HepG2 (cell line): ENCODE data around the gene HABP2. TPM values are rescaled to one million over a fixed set of nuclear protein-coding genes. Genes with fewer than 3 reads are reported as not detected.
A peak's percentile ranks its signal among the peaks of the same experiment; 100 is the strongest.

ENCODE experiments used
- ATAC-seq: fragments of 200-7000 bp; cut with Tn5 transposase; 3 replicates; pipeline ENCODE4 v1.9.1; 2020; ENCODE audit warnings: mild to moderate bottlenecking, moderate library complexity
- BruUV-seq: library from RNA; stranded (reverse); fragments of 400-500 nt; replicated peaks from 2 replicates; lab custom pipeline; 2021; lab: Mats Ljungman, UMichigan
- CTCF ChIA-PET: fragments of 300-600 bp; formaldehyde crosslinking; extraction: SDS; loops from one replicate; lab custom pipeline; 2021; ENCODE audit warnings: low total read pairs, inconsistent platforms, low intra/inter-chr PET ratio; lab: Yijun Ruan, JAX
- POLR2A ChIA-PET: fragments of 350-600 bp; sonication (Branson Sonifier 250); formaldehyde crosslinking; loops from one replicate; lab custom pipeline; 2020; ENCODE audit warnings: antibody characterized with exemption, inconsistent platforms; lab: Yijun Ruan, JAX
- DNase-seq: peaks from one replicate; pipeline ENCODE4 v3.0.0-alpha.2; 2015; ENCODE audit warnings: low spot score
- FAIRE-seq: peaks from 3 replicates; lab custom pipeline; 2011; peaks lifted over from hg19 to GRCh38; lab: Jason Lieb, UNC
- H2AFZ ChIP-seq: one replicate; pipeline ENCODE4 v1.6.1; 2011; ENCODE audit warnings: low read length, inconsistent platforms
- H3K27ac ChIP-seq: fragments of 300-600 bp; 3 replicates; pipeline ENCODE4 v1.8.0; 2011; ENCODE audit warnings: mixed run types, mild to moderate bottlenecking, mixed read lengths, low read length, inconsistent platforms; ENCODE audit not compliant: insufficient read depth; ENCODE audit errors: extremely low read length
- H3K27me3 ChIP-seq, 2 experiments: fragments of 200-600 bp in 1 of 2; 2 replicates in 1 of 2; 3 replicates in 1 of 2; pipeline versions ENCODE4 v1.6.0 to v1.8.0; 2011; ENCODE audit warnings: low read length in 2 of 2, mild to moderate bottlenecking in 2 of 2, moderate library complexity in 2 of 2, inconsistent platforms in 1 of 2; ENCODE audit not compliant: insufficient read depth in 2 of 2, control insufficient read depth in 1 of 2
- H3K36me3 ChIP-seq, 2 experiments: fragments of 200-600 bp in 1 of 2; replicated peaks in 1 of 2; 2 replicates in 1 of 2; 3 replicates in 1 of 2; pipeline versions ENCODE4 v1.5.1 to v1.8.0; 2011; ENCODE audit warnings: low read length in 2 of 2, inconsistent platforms in 1 of 2; ENCODE audit not compliant: insufficient read depth in 2 of 2, control insufficient read depth in 1 of 2
- H3K4me1 ChIP-seq: 2 replicates; pipeline ENCODE4 v1.5.1; 2012; ENCODE audit warnings: low read length, inconsistent platforms; ENCODE audit not compliant: insufficient read depth
- H3K4me2 ChIP-seq: 2 replicates; pipeline ENCODE4 v1.6.0; 2011; ENCODE audit warnings: low read depth, low read length, inconsistent platforms
- H3K4me3 ChIP-seq, 3 experiments: fragments of 200-600 bp in 1 of 3; sonication (generic), shearing (Covaris generic) in 1 of 3; replicated peaks in 1 of 3; 2 replicates each; pipeline ENCODE4 v1.5.1; 2011 to 2016; ENCODE audit warnings: low read length in 3 of 3, inconsistent platforms in 2 of 3, low read depth in 2 of 3, mild to moderate bottlenecking in 2 of 3, control low read depth in 1 of 3, mixed read lengths in 1 of 3; ENCODE audit not compliant: insufficient read depth in 1 of 3
- H3K79me2 ChIP-seq: one replicate; pipeline ENCODE4 v1.6.1; 2011; ENCODE audit warnings: low read length, inconsistent platforms; ENCODE audit not compliant: insufficient read depth
- H3K9ac ChIP-seq: 2 replicates; pipeline ENCODE4 v1.6.0; 2011; ENCODE audit warnings: mild to moderate bottlenecking, low read depth, low read length, inconsistent platforms; ENCODE audit not compliant: insufficient read depth
- H3K9me3 ChIP-seq: 2 replicates; pipeline ENCODE4 v1.5.1; 2012; ENCODE audit warnings: mild to moderate bottlenecking, low read length
- H4K20me1 ChIP-seq: 2 replicates; pipeline ENCODE4 v1.6.0; 2011; ENCODE audit warnings: inconsistent platforms, mild to moderate bottlenecking, low read length, moderate library complexity; ENCODE audit not compliant: insufficient read depth
- ARNT2 ChIP-seq: sonication (generic); formaldehyde crosslinking; IDR thresholded peaks from 2 replicates; pipeline ENCODE4 v1.8.0; 2022; ENCODE audit warnings: mild to moderate bottlenecking, low read depth, missing genetic modification reagents, moderate library complexity
- CEBPG ChIP-seq: IDR thresholded peaks from 2 replicates; pipeline ENCODE4 v1.6.1; 2016
- FOSL2 ChIP-seq: sonication (generic); formaldehyde crosslinking; IDR thresholded peaks from 2 replicates; pipeline ENCODE4 v1.4.0; 2020; ENCODE audit warnings: missing genetic modification reagents
- HNF4A ChIP-seq: sonication (generic); formaldehyde crosslinking; IDR thresholded peaks from 2 replicates; pipeline ENCODE4 v1.4.0; 2020; ENCODE audit warnings: missing genetic modification reagents
- HOXA3 ChIP-seq: sonication (generic); formaldehyde crosslinking; IDR thresholded peaks from 2 replicates; pipeline ENCODE4 v1.5.0; 2020; ENCODE audit warnings: missing genetic modification reagents
- IRF2 ChIP-seq: IDR thresholded peaks from 2 replicates; pipeline ENCODE4 v1.6.1; 2018; ENCODE audit warnings: missing genetic modification reagents, missing compliant biosample characterization
- MBNL3 ChIP-seq: fragments of 250-450 bp; sonication (Bioruptor Pico); conservative IDR thresholded peaks from 2 replicates; pipeline ENCODE4 v1.8.0; 2022; ENCODE audit warnings: mild to moderate bottlenecking, inconsistent platforms
- MEIS1 ChIP-seq: sonication (generic); formaldehyde crosslinking; IDR thresholded peaks from 2 replicates; pipeline ENCODE4 v1.9.0; 2021; ENCODE audit warnings: mild to moderate bottlenecking, missing genetic modification reagents, moderate library complexity, borderline replicate concordance
- NR2F6 ChIP-seq, 2 experiments: IDR thresholded peaks; 2 replicates each; pipeline ENCODE4 v1.6.1; 2016; ENCODE audit warnings: antibody characterized with exemption in 1 of 2, mild to moderate bottlenecking in 1 of 2
- PPARG ChIP-seq: conservative IDR thresholded peaks from 2 replicates; pipeline ENCODE4 v1.6.1; 2016; ENCODE audit warnings: missing biosample characterization, missing genetic modification reagents
- SOX5 ChIP-seq: IDR thresholded peaks from 2 replicates; pipeline ENCODE4 v1.6.1; 2016; ENCODE audit warnings: borderline replicate concordance
- SOX6 ChIP-seq, 2 experiments: fragments of 450-650 bp in 1 of 2; sonication (generic) in 1 of 2; formaldehyde crosslinking in 1 of 2; IDR thresholded peaks; 2 replicates each; pipeline versions ENCODE4 v1.4.0 to v1.6.1; 2017 to 2020; ENCODE audit warnings: antibody characterized with exemption in 1 of 2, mild to moderate bottlenecking in 1 of 2, missing genetic modification reagents in 1 of 2
- TFAP4 ChIP-seq: sonication (generic); IDR thresholded peaks from 2 replicates; pipeline ENCODE4 v1.6.1; 2016; ENCODE audit warnings: low read depth, borderline replicate concordance
- ZBED4 ChIP-seq: sonication (generic); formaldehyde crosslinking; IDR thresholded peaks from 2 replicates; pipeline ENCODE4 v1.4.0; 2020; ENCODE audit warnings: missing genetic modification reagents, borderline replicate concordance
- ZNF331 ChIP-seq: sonication (generic); formaldehyde crosslinking; IDR thresholded peaks from 2 replicates; pipeline ENCODE4 v1.4.0; 2020; ENCODE audit warnings: missing genetic modification reagents
- ZNF430 ChIP-seq: sonication (generic); formaldehyde crosslinking; IDR thresholded peaks from 2 replicates; pipeline ENCODE4 v1.9.0; 2021; ENCODE audit warnings: mild to moderate bottlenecking, missing genetic modification reagents
- ZNF75D ChIP-seq: sonication (generic); formaldehyde crosslinking; IDR thresholded peaks from 2 replicates; pipeline ENCODE4 v1.8.1; 2023; ENCODE audit warnings: missing genetic modification reagents, mild to moderate bottlenecking, borderline replicate concordance
- WGBS: methylation state at CpG from one replicate; pipeline ENCODE4 v1.1.6; 2017; ENCODE audit warnings: low lambda C conversion rate; 5-methylcytosine and 5-hydroxymethylcytosine counted together
- in situ Hi-C: cut with HindIII; loops from 2 replicates; pipeline ENCODE4 v1.10.0; 2017; ENCODE audit warnings: low pct_unique_long_range_greater_than_20kb; ENCODE audit not compliant: extremely low pct_ligation_motif_present
- intact Hi-C: fragments of 100-400 bp; cut with micrococcal nuclease; formaldehyde crosslinking; loops from one replicate; pipeline ENCODE4 v1.10.0; 2022; ENCODE audit not compliant: unreplicated experiment
- polyA plus RNA-seq, 8 experiments: library from polyadenylated mRNA; depleted of rRNA in 3 of 8; stranded (reverse) in 7 of 8; unstranded in 1 of 8; fragments of >200 nt; fragmentation: Illumina TruSeq in 4 of 8; extraction: Trizol in 4 of 8; gene quantifications; 2 replicates each; pipeline versions ENCODE4 v1.2.1 to v1.2.3, GENCODE V29; 2011 to 2016; ENCODE audit warnings: low read depth in 4 of 8, missing spikeins in 1 of 8, mixed read lengths in 1 of 8; ENCODE audit not compliant: insufficient read depth in 1 of 8
- total RNA-seq, 5 experiments: library from RNA; depleted of rRNA; stranded (reverse); fragments of >200 nt; fragmentation: Illumina TruSeq; extraction: Trizol; gene quantifications; 2 replicates each; pipeline ENCODE4 v1.2.3, GENCODE V29; 2016; ENCODE audit warnings: low read depth in 1 of 5
- TF ChIP-seq, protein P1 (sequence below): sonication (generic); formaldehyde crosslinking; IDR thresholded peaks from 2 replicates; pipeline ENCODE4 v1.5.0; 2020; ENCODE audit warnings: missing genetic modification reagents

The HABP2 gene
- total and polyA plus RNA-seq, 2 of the 13 experiments (the other 11 are each of a cell fraction or from before 2014, with no cell fraction given): 0.12 to 0.13 TPM

DNA sequence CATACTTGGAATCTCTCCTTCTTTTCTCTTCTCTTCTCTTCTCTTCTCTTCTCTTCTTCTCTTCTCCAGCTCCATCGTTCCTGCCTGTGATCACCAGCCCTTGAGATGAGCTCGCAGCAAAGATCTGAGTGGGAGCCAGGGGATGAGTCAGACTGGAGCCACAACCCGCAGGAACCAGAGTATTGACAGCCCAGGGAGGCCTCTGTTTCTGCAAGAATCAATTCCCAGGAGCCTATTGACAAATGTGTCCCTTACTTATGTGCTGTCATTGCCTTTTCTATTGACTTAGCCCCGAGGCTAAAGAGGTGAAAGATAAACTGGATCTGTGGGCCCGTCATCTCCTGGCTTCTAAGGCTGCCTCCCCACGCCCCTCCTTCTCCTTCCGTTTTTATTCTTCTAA is 13.1 kb upstream of the HABP2 start (continued):
- TF ChIP-seq FOSL2 (CRISPR knock-in tag) (peak; percentile 74), ARNT2 (CRISPR knock-in tag) (no peak), ZNF75D (no peak)

DNA sequence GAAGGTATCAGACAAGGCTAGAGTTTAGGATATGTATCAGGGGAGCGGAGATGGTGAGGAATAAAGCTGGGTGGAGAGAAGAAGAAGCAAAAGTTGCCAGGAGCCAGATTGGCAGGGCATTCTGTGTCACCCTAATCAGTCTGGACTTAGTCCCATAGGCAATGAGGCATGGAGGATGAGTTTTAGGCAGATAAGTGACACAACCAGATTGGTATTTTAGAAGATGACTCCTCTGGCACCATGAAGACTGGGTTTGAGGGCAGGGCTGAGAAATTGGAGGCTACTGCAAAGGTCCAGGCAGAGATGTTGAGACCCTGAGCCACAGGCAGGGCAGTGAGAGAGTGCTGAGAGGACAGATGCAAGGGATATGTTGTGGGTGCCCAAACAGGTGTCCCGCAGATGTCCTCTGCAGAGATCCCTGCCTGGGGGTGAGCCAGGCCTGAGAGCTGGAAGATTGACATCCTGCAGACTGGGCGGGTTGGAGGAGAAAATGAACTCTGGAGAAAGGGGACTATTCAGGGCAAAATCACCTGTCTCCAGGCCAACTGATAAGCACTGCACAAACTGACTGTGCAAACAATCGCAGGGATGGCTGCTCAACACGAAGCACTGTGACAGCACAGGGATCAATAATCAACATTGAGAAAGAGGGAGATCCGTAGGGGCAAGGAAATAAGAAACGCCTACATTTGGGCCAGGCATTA is 11.9 kb upstream of the HABP2 start:
- POLR2A ChIA-PET: no interaction called here
- Histone ChIP-seq H3K4me2 (peak overlapping the region; percentile 34; the same call in 1 of the 2 replicates), H3K36me3 (no peaks in the 10 kb centered on the region), H3K4me1 (peaks cover 61% of the 10 kb centered on the region), H3K27me3 (peaks cover 0 to 1% of the 10 kb centered on the region in 2 experiments; a peak in 1 of 5 replicates), H3K9me3 (no peaks in the 10 kb centered on the region), H3K4me3 (peak overlapping the region in 1 of 3 experiments; percentile 7; a peak in 1 of 6 replicates), H2AFZ (no peak overlapping the region), H4K20me1 (no peaks in the 10 kb centered on the region), H3K9ac (no peak overlapping the region), H3K79me2 (no peaks in the 10 kb centered on the region), H3K27ac (peak overlapping the region; percentile 22)
- CTCF ChIA-PET: no interaction called here
- FAIRE-seq (peak; percentile 93), DNase-seq (peak; percentile 68), ATAC-seq (peak; percentile 95)
- intact Hi-C loops (no loop called here), in situ Hi-C loops (no loop called here)
- WGBS: 12% methylated on average over 7 of the region's 7 CpGs
- no TSS peak for BruUV-seq
- TF ChIP-seq, protein P1, sequence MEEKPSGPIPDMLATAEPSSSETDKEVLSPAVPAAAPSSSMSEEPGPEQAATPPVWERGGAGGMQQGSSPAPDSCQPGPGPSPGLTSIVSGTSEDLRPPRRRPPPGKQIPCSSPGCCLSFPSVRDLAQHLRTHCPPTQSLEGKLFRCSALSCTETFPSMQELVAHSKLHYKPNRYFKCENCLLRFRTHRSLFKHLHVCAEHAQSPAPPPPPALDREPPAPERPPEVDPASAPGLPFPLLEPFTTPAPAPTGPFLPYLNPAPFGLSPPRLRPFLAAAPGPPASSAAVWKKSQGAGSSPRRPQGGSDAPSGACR (CRISPR knock-in tag): no peak
- TF ChIP-seq ZNF331 (CRISPR knock-in tag) (peak; percentile 63), IRF2 (CRISPR knock-in tag) (peak; percentile 39; the same call in 1 of the 2 replicates), SOX6 (IDR thresholded peaks at IDR 0.05) (no peak), SOX6 (CRISPR knock-in tag; IDR thresholded peaks at IDR 0.05) (peak; percentile 77), ZNF430 (CRISPR knock-in tag) (no peak), PPARG (CRISPR knock-in tag) (0 out of 2 replicates have a peak, but pooled peaks have one; percentile 11), CEBPG (CRISPR knock-in tag) (peak; percentile 70), HOXA3 (peak; percentile 75; the same call in 1 of the 2 replicates), SOX5 (CRISPR knock-in tag) (peak; percentile 46; the same call in 1 of the 2 replicates), ZBED4 (CRISPR knock-in tag) (no peak), MEIS1 (CRISPR knock-in tag) (0 out of 2 replicates have a peak, but pooled peaks have one; percentile 33), TFAP4 (peak; percentile 80; the same call in 1 of the 2 replicates), NR2F6 (IDR thresholded peaks at IDR 0.05) (0 out of 2 replicates have a peak, but pooled peaks have one; percentile 26), NR2F6 (CRISPR knock-in tag; IDR thresholded peaks at IDR 0.05) (peak; percentile 39; the same call in 1 of the 2 replicates), MBNL3 (CRISPR knock-in tag) (no peak), HNF4A (CRISPR knock-in tag) (peak; percentile 59; the same call in 1 of the 2 replicates)
